GM19328 (cell line): Measurements from ENCODE around the gene CHRND.

Experiments used
- ATAC-seq: cut with Tn5 transposase; IDR thresholded peaks from one replicate; pipeline ENCODE4 v1.9.1; 2021; ENCODE audit warnings: mild to moderate bottlenecking, moderate library complexity; ENCODE audit not compliant: unreplicated experiment

CHRND gene

GRCh38 chr2:232541195-232541960 is 15.4 kb downstream of the CHRND start:
- ATAC-seq, result no peak

- ATAC-seq, result no peak
These were observed 16.2 kb downstream of the CHRND start for GRCh38 chr2:232541961-232542714.

- ATAC-seq, result no peak
These were observed 16.9 kb downstream of the CHRND start for GRCh38 chr2:232542715-232543467.

GRCh38 chr2:232543491-232543890 is 17.5 kb downstream of the CHRND start:
- no peak for ATAC-seq

GRCh38 chr2:232543928-232544631 is 18.1 kb downstream of the CHRND start:
- ATAC-seq, result no peak

GRCh38 chr2:232544674-232545073 is 18.7 kb downstream of the CHRND start:
- ATAC-seq, result no peak

GRCh38 chr2:232545511-232546375 is 19.8 kb downstream of the CHRND start:
- ATAC-seq, result no peak

GRCh38 chr2:232547991-232548390 is 22.0 kb downstream of the CHRND start:
- ATAC-seq, result no peak

- peak; percentile 15 for ATAC-seq
These were observed 23.8 kb downstream of the CHRND start for GRCh38 chr2:232549655-232550353.

GRCh38 chr2:232550354-232551249 is 24.6 kb downstream of the CHRND start, which contains the start of the genes EIF4E2 and TIGD1:
Gene EIF4E2, plus strand, starts transcription at chr2:232550689. Its CDS starts 36 bp downstream, at chr2:232550725.
Gene TIGD1, minus strand, starts transcription at chr2:232550557. Its CDS starts 675 bp downstream, at chr2:232549882.
- peak; percentile 89 for ATAC-seq

- ATAC-seq, result no peak
These were observed 25.3 kb downstream of the CHRND start for GRCh38 chr2:232551250-232551638.

GRCh38 chr2:232551776-232552175 is 25.8 kb downstream of the CHRND start:
- no peak for ATAC-seq

GRCh38 chr2:232556426-232556825 is 30.5 kb downstream of the CHRND start:
- ATAC-seq, result no peak

GRCh38 chr2:232562515-232563151 is 36.7 kb downstream of the CHRND start:
- ATAC-seq, result no peak

- ATAC-seq, result no peak
These were observed 37.6 kb downstream of the CHRND start for GRCh38 chr2:232563580-232563979.

- no peak for ATAC-seq
These were observed 41.8 kb downstream of the CHRND start for GRCh38 chr2:232567721-232568120.

- ATAC-seq, result no peak
These were observed 42.2 kb downstream of the CHRND start for GRCh38 chr2:232568161-232568560.

GRCh38 chr2:232569541-232569940 is 43.6 kb downstream of the CHRND start:
- no peak for ATAC-seq
